SK-N-SH (cell line): ENCODE results near the gene NME3. TPM values are rescaled to one million over a fixed set of nuclear protein-coding genes. Genes with fewer than 3 reads are reported as not detected.

Experiments used
- CTCF ChIA-PET: fragments of 300-600, 350-600 bp; formaldehyde crosslinking; extraction: SDS; loops from one replicate; lab custom pipeline; 2021; lab: Yijun Ruan, JAX
- POLR2A ChIA-PET: fragments of 350-600 bp; sonication (Branson Sonifier 250); formaldehyde crosslinking; extraction: SDS; loops from one replicate; lab custom pipeline; 2020; ENCODE audit warnings: antibody characterized with exemption, inconsistent platforms; lab: Yijun Ruan, JAX
- DNase-seq: peaks from one replicate; pipeline ENCODE4 v3.0.0; 2012
- H2AFZ ChIP-seq: fragments of 200-600 bp; sonication (generic); 2 replicates; pipeline ENCODE4 v1.8.1; 2016; ENCODE audit warnings: antibody characterized with exemption, mild to moderate bottlenecking, low read depth
- H3F3A ChIP-seq: fragments of 200-600 bp; sonication (generic); replicated peaks from 2 replicates; pipeline ENCODE3; 2016; ENCODE audit warnings: antibody characterized with exemption, mild to moderate bottlenecking; ENCODE audit not compliant: insufficient read depth
- H3K27ac ChIP-seq, 2 experiments: fragments of 200-500 bp in 1 of 2; fragments of 200-600 bp in 1 of 2; sonication (Bioruptor generic) in 1 of 2; sonication (generic), shearing (Covaris generic) in 1 of 2; 2 replicates each; pipeline versions ENCODE4 v1.5.1 to v1.6.1; 2014 to 2016; ENCODE audit warnings: low read depth in 2 of 2, inconsistent platforms in 1 of 2, low read length in 1 of 2, mild to moderate bottlenecking in 1 of 2, mixed read lengths in 1 of 2
- H3K27me3 ChIP-seq: fragments of 200-600 bp; sonication (generic), shearing (Covaris generic); 2 replicates; pipeline ENCODE4 v1.6.1; 2016; ENCODE audit warnings: mixed run types; ENCODE audit not compliant: insufficient read depth
- H3K36me3 ChIP-seq, 2 experiments: fragments of 200-500 bp in 1 of 2; fragments of 200-600 bp in 1 of 2; sonication (Bioruptor generic) in 1 of 2; sonication (generic) in 1 of 2; replicated peaks in 1 of 2; 2 replicates each; pipeline versions ENCODE3 to v1.5.1; 2014 to 2016; ENCODE audit warnings: low read length in 1 of 2, mild to moderate bottlenecking in 1 of 2; ENCODE audit not compliant: insufficient read depth in 2 of 2, control insufficient read depth in 1 of 2
- H3K4me1 ChIP-seq, 2 experiments: fragments of 200-500 bp in 1 of 2; fragments of 200-600 bp in 1 of 2; sonication (Bioruptor generic) in 1 of 2; sonication (generic), shearing (Covaris generic) in 1 of 2; 2 replicates each; pipeline versions ENCODE4 v1.5.1 to v1.6.1; 2014 to 2016; ENCODE audit warnings: low read depth in 1 of 2, low read length in 1 of 2, mixed run types in 1 of 2; ENCODE audit not compliant: insufficient read depth in 2 of 2, control insufficient read depth in 1 of 2
- H3K4me2 ChIP-seq: fragments of 200-600 bp; sonication (generic), shearing (Covaris generic); 2 replicates; pipeline ENCODE4 v1.6.1; 2017; ENCODE audit warnings: mixed run types
- H3K4me3 ChIP-seq, 2 experiments: fragments of 200-500 bp in 1 of 2; fragments of 200-600 bp in 1 of 2; sonication (Bioruptor generic) in 1 of 2; sonication (generic), shearing (Covaris generic) in 1 of 2; 2 replicates each; pipeline versions ENCODE4 v1.5.1 to v1.8.1; 2014 to 2016; ENCODE audit warnings: low read depth in 2 of 2, inconsistent platforms in 1 of 2, low read length in 1 of 2, mild to moderate bottlenecking in 1 of 2, mixed read lengths in 1 of 2, moderate library complexity in 1 of 2
- H3K79me2 ChIP-seq: fragments of 200-600 bp; sonication (generic); 2 replicates; pipeline ENCODE4 v1.8.1; 2017; ENCODE audit warnings: mild to moderate bottlenecking; ENCODE audit not compliant: insufficient read depth
- H3K9ac ChIP-seq: fragments of 200-600 bp; sonication (generic); 2 replicates; pipeline ENCODE4 v1.6.1; 2017; ENCODE audit warnings: mixed run types
- H3K9me2 ChIP-seq: fragments of 200-600 bp; sonication (generic); 2 replicates; pipeline ENCODE4 v1.6.1; 2017; ENCODE audit warnings: mixed run types
- H3K9me3 ChIP-seq: fragments of 200-600 bp; sonication (generic); 2 replicates; pipeline ENCODE4 v1.6.1; 2017; ENCODE audit warnings: mixed run types, mild to moderate bottlenecking, moderate library complexity
- H4K20me1 ChIP-seq: fragments of 200-600 bp; sonication (generic); 2 replicates; pipeline ENCODE4 v1.6.1; 2017; ENCODE audit warnings: mild to moderate bottlenecking, mixed run types; ENCODE audit not compliant: insufficient read depth
- EP300 ChIP-seq, 2 experiments: IDR thresholded peaks; 2 replicates each; pipeline versions ENCODE4 v1.4.0 to v1.6.1; 2012; ENCODE audit warnings: borderline replicate concordance in 1 of 2, low read depth in 1 of 2, low read length in 1 of 2
- GATA2 ChIP-seq: sonication (generic); formaldehyde crosslinking; IDR thresholded peaks from 2 replicates; pipeline ENCODE4 v1.5.0; 2020; ENCODE audit warnings: mild to moderate bottlenecking, missing genetic modification reagents
- RXRA ChIP-seq: IDR thresholded peaks from 2 replicates; pipeline ENCODE4 v1.4.0; 2012; ENCODE audit warnings: low read depth, mild to moderate bottlenecking, borderline replicate concordance
- TAF1 ChIP-seq: IDR thresholded peaks from 2 replicates; pipeline ENCODE4 v1.6.1; 2012; ENCODE audit warnings: low read depth, mild to moderate bottlenecking, low read length, moderate library complexity, borderline replicate concordance
- ZBTB33 ChIP-seq: IDR thresholded peaks from 2 replicates; pipeline ENCODE4 v1.4.0; 2012; ENCODE audit warnings: low read depth, borderline replicate concordance
- WGBS: methylation state at CpG from one replicate; pipeline ENCODE4 v1.1.6; 2017; ENCODE audit warnings: low lambda C conversion rate; 5-methylcytosine and 5-hydroxymethylcytosine counted together
- polyA plus RNA-seq, 3 experiments: library from polyadenylated mRNA; depleted of rRNA; stranded (reverse); fragments of >200 nt; gene quantifications; 2 replicates each; pipeline ENCODE4 v1.2.3, GENCODE V29; 2012

Gene NME3
- polyA plus RNA-seq, 1 of the 3 experiments (the other 2 are of a cell fraction): 77.2 TPM

- H3K27ac ChIP-seq: no peak overlapping the region
- 90% methylated on average over 17 of the region's 25 CpGs for WGBS
- CTCF ChIA-PET: interaction anchor here (0.7 kb wide), 1 partner anchor 21 kb away, joined by 3 read pairs; no protein-coding TSS in a partner anchor
- no peaks in the 10 kb centered on the region for H3K27me3 ChIP-seq
- H3F3A ChIP-seq: no peaks in the 10 kb centered on the region
- no peak overlapping the region for H3K4me3 ChIP-seq
- TF ChIP-seq GATA2 (CRISPR knock-in tag): no peak
- no peak for TF ChIP-seq TAF1
- no peaks in the 10 kb centered on the region for H3K9me3 ChIP-seq
- POLR2A ChIA-PET: no interaction called here
- H3K4me2 ChIP-seq: no peak overlapping the region
- no peak for DNase-seq
- peaks cover 4 to 63% of the 10 kb centered on the region in 2 experiments for H3K36me3 ChIP-seq
- no peaks in the 10 kb centered on the region for H3K9me2 ChIP-seq
- no peaks in the 10 kb centered on the region for H4K20me1 ChIP-seq
- 0 out of 2 replicates have a peak, but pooled peaks cover 3% of the 10 kb centered on the region for H3K79me2 ChIP-seq
- H3K4me1 ChIP-seq: no peaks in the 10 kb centered on the region
- H3K9ac ChIP-seq: no peak overlapping the region
- no peak overlapping the region for H2AFZ ChIP-seq
Measured at GRCh38 chr16:1745181-1745899, 26.0 kb downstream of the NME3 start.

DNA sequence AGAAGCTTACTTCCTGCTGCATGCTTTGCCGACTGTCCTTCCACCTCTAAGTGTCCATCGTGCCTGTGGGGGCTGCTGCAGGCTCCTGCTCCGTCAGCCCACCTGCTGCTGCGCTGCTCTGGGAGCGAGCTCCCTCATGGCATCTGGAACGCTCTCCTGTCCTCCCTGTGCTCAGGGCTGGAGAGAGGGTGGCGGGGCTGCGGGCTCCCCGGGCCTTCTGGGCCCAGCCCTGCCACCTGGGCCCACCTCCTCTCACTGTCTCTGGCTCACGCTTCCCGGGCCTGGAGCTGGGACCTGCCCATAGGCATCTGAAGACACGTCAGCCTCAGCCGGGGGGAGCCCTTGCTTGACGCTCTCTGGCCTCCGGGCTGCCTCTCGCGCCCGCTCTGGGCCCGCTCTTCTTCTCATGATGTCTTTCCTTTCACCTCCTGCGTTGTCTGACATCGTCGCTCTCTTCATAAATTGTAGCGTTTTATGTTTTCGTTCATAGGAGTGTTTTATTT, 27.0 kb downstream of the NME3 start:
- DNase-seq: no peak
- CTCF ChIA-PET: no interaction called here

More for the DNA sequence above, 27.0 kb downstream of the NME3 start:
- Histone ChIP-seq H3K4me2 (no peak overlapping the region), H3F3A (peaks cover 7% of the 10 kb centered on the region), H3K4me1 (no peaks in the 10 kb centered on the region), H3K27me3 (no peaks in the 10 kb centered on the region), H3K79me2 (0 out of 2 replicates have a peak, but pooled peaks cover 4% of the 10 kb centered on the region), H2AFZ (no peak overlapping the region), H3K9ac (no peak overlapping the region), H3K27ac (no peak overlapping the region), H3K36me3 (peaks cover 4 to 58% of the 10 kb centered on the region in 2 experiments), H3K9me3 (no peaks in the 10 kb centered on the region), H3K4me3 (no peak overlapping the region), H4K20me1 (no peaks in the 10 kb centered on the region), H3K9me2 (no peaks in the 10 kb centered on the region)
- 94% methylated on average over 16 of the region's 24 CpGs for WGBS
- TF ChIP-seq EP300 (IDR thresholded peaks at IDR 0.05; ENCODE audit: borderline replicate concordance in 1 of 2, low read depth in 1 of 2, low read length in 1 of 2) (no peak), TAF1 (no peak), ZBTB33 (no peak), RXRA (no peak)
- POLR2A ChIA-PET: no interaction called here
